ENCODE results near the gene OPCML. TPM values are rescaled to one million over a fixed set of nuclear protein-coding genes. Genes with fewer than 3 reads are reported as not detected.

The OPCML gene
- total RNA-seq, 2 donors from 2014 or later = 0.34 TPM; not detected in 1

DNA sequence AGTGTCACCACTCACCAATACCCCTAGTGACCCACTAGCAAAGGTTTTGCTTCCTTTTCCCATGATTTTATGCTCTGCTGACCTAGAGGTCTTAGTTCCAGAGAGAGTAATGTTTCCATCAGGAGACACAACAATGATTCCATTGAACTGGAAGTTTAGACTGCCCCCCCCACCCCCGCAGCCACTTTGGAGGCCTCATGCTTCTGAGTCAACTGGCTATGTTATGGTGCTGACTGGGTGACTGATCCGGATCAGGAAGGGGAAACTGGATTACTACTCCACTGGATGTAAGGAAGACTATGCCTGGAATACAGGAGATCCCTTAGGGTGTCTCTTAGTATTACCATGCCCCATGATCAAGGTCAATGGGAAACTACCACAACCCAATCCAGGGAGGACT, 633.6 kb downstream of the OPCML start:
- intact Hi-C loops (cut with DNase I) = no loop called here
- no peaks in the 10 kb centered on the region for H3K4me1 ChIP-seq (replicated peaks)
- no peaks in the 10 kb centered on the region for H3K27me3 ChIP-seq (replicated peaks; ENCODE audit: insufficient read depth)
- no peaks in the 10 kb centered on the region for H3K36me3 ChIP-seq
- H3K27ac ChIP-seq = no peak overlapping the region
- no peak overlapping the region for H3K4me3 ChIP-seq
- TF ChIP-seq POLR2AphosphoS5 (IDR thresholded peaks at IDR 0.05) = no peak
- TF ChIP-seq, protein P1, sequence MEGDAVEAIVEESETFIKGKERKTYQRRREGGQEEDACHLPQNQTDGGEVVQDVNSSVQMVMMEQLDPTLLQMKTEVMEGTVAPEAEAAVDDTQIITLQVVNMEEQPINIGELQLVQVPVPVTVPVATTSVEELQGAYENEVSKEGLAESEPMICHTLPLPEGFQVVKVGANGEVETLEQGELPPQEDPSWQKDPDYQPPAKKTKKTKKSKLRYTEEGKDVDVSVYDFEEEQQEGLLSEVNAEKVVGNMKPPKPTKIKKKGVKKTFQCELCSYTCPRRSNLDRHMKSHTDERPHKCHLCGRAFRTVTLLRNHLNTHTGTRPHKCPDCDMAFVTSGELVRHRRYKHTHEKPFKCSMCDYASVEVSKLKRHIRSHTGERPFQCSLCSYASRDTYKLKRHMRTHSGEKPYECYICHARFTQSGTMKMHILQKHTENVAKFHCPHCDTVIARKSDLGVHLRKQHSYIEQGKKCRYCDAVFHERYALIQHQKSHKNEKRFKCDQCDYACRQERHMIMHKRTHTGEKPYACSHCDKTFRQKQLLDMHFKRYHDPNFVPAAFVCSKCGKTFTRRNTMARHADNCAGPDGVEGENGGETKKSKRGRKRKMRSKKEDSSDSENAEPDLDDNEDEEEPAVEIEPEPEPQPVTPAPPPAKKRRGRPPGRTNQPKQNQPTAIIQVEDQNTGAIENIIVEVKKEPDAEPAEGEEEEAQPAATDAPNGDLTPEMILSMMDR (IDR thresholded peaks at IDR 0.05) = no peak
- no peak for TF ChIP-seq POLR2A (IDR thresholded peaks at IDR 0.05)
- 86% methylated on average over 2 of the region's 2 CpGs for WGBS
- DNase-seq (ENCODE audit: low spot score) = no peak
- H3K9me3 ChIP-seq = no peaks in the 10 kb centered on the region

DNA sequence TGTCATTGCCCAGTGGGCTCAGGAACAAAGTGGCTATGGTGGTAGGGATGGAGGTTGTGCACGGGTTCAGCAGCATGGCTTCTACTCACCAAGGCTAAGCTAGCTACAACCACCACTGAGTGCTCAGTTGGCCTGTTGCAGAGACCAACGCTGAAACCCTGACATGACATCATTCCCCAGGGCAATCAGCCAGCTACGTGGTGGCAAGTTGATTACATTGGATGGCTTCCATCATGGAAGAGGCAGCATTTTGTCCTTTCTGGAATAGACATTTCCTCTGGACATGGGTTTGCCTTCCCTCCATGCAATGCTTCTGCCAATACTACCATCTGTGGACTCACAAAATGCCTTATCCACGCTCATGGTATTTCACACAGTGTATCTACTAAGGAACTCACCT, 634.3 kb downstream of the OPCML start:
- no peak overlapping the region for H3K4me3 ChIP-seq
- 84% methylated on average over 4 of the region's 4 CpGs for WGBS
- TF ChIP-seq, protein P1 (IDR thresholded peaks at IDR 0.05) = no peak
- TF ChIP-seq POLR2AphosphoS5 (IDR thresholded peaks at IDR 0.05) = no peak
- TF ChIP-seq POLR2A (IDR thresholded peaks at IDR 0.05) = no peak
- no peaks in the 10 kb centered on the region for H3K27me3 ChIP-seq (replicated peaks; ENCODE audit: insufficient read depth)
- no peak for DNase-seq (ENCODE audit: low spot score)
- intact Hi-C loops (cut with DNase I) = no loop called here
- no peaks in the 10 kb centered on the region for H3K4me1 ChIP-seq (replicated peaks)
- H3K9me3 ChIP-seq = no peaks in the 10 kb centered on the region
- no peaks in the 10 kb centered on the region for H3K36me3 ChIP-seq
- H3K27ac ChIP-seq = no peak overlapping the region

DNA sequence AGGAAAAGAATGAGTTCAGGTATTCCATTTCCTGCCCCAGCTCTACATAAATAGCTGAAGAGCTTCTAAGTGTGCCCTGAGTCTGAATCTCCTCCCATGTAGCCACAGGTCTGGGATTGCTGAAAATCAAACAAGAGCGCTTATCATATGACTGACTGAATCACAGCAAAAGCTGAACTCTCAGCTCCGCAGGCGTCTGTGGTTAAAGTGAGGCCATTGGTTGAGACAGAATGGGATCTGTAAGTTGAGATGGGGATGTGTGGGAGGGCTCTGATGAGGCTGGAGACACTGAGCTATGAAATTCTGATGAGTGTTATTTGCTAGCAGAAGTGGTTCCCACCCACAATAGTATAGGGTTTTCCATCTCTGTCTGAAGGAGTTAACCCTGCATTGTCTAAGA, 637.0 kb downstream of the OPCML start:
- TF ChIP-seq POLR2AphosphoS5 (IDR thresholded peaks at IDR 0.05) (no peak), POLR2A (IDR thresholded peaks at IDR 0.05) (no peak)
- TF ChIP-seq, protein P1 (IDR thresholded peaks at IDR 0.05) = no peak
- Histone ChIP-seq H3K27me3 (replicated peaks; ENCODE audit: insufficient read depth) (no peaks in the 10 kb centered on the region), H3K4me1 (replicated peaks) (no peaks in the 10 kb centered on the region), H3K36me3 (no peaks in the 10 kb centered on the region), H3K27ac (no peak overlapping the region), H3K4me3 (no peak overlapping the region), H3K9me3 (no peaks in the 10 kb centered on the region)
- intact Hi-C loops (cut with DNase I) = no loop called here
- WGBS = 77% methylated on average over 3 of the region's 3 CpGs
- DNase-seq (ENCODE audit: low spot score) = no peak

DNA sequence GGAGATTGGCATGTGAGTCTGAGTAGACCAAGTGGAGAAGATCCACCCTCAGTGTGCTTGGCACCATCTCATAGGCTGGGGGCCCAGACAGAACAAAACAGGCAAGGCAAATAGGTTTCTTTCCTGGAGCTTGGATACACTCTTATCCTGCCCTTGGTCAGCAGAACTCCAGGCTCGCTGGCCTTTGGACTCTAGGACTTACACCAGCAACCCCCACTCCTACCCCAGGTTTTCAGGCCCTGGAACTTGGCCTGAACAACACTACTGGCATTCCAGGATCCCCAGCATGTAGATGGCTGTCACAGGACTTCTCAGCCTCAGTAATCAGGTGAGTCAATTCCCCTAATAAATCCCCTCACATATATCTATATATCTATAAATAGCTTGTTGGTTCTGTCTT, 637.7 kb downstream of the OPCML start:
- TF ChIP-seq, protein P1 (IDR thresholded peaks at IDR 0.05) = no peak
- TF ChIP-seq POLR2A (IDR thresholded peaks at IDR 0.05) (no peak), POLR2AphosphoS5 (IDR thresholded peaks at IDR 0.05) (no peak)
- Histone ChIP-seq H3K4me1 (replicated peaks) (no peaks in the 10 kb centered on the region), H3K9me3 (no peaks in the 10 kb centered on the region), H3K36me3 (no peaks in the 10 kb centered on the region), H3K4me3 (no peak overlapping the region), H3K27ac (no peak overlapping the region), H3K27me3 (replicated peaks; ENCODE audit: insufficient read depth) (no peaks in the 10 kb centered on the region)
- intact Hi-C loops (cut with DNase I) = no loop called here
- 100% methylated on average over 1 of the region's 1 CpG for WGBS
- no peak for DNase-seq (ENCODE audit: low spot score)

DNA sequence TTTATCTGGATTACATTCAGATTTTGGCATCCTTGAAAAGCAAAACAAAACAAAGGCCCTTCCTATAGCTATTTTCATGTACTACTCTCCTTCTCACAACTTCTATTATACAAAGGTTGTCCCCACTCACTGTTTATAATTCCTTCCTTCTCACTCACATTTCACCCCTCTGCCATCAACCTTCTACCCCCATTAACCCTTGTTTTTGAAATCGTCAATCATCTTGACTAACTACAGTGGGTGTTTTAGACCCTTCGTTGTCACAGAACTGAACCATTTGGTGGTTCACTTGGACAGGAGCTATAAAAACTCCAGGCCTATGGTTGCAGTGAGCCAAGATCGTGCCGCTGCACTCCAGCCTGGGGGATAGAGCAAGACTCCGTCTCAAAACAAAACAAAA, 639.4 kb downstream of the OPCML start:
- H3K4me1 ChIP-seq (replicated peaks) = no peaks in the 10 kb centered on the region

More for the DNA sequence above, 639.4 kb downstream of the OPCML start:
- Histone ChIP-seq H3K4me3 (no peak overlapping the region), H3K36me3 (no peaks in the 10 kb centered on the region), H3K9me3 (no peaks in the 10 kb centered on the region), H3K27ac (no peak overlapping the region), H3K27me3 (replicated peaks; ENCODE audit: insufficient read depth) (no peaks in the 10 kb centered on the region)
- intact Hi-C loops (cut with DNase I) = no loop called here
- WGBS = 78% methylated on average over 5 of the region's 5 CpGs
- TF ChIP-seq, protein P1 (IDR thresholded peaks at IDR 0.05) = no peak
- TF ChIP-seq POLR2A (IDR thresholded peaks at IDR 0.05) (no peak), POLR2AphosphoS5 (IDR thresholded peaks at IDR 0.05) (no peak)
- DNase-seq (ENCODE audit: low spot score) = no peak

All from prostate gland (tissue), 2 donors.